Gastroesophageal sphincter (tissue), 3 donors: ENCODE measurements around the gene MYOCD.

Experiments used
- CTCF ChIP-seq, 4 experiments: fragments of 200-600 bp in 2 of 4; fragments of 450-650 bp in 2 of 4; sonication (generic) in 1 of 4; IDR thresholded peaks; one replicate each; pipeline ENCODE4 v1.5.1; 2017 to 2019; ENCODE audit warnings: antibody characterized with exemption in 4 of 4, mild to moderate bottlenecking in 2 of 4, moderate library complexity in 2 of 4
- EP300 ChIP-seq: sonication (generic); formaldehyde crosslinking; IDR thresholded peaks from one replicate; pipeline ENCODE4 v1.6.1; 2017; ENCODE audit warnings: antibody characterized with exemption, mild to moderate bottlenecking
- POLR2A ChIP-seq, 2 donors: fragments of 450-650 bp; IDR thresholded peaks; one replicate each; pipeline ENCODE4 v1.6.1; 2017; ENCODE audit warnings: antibody characterized with exemption in 2 of 2, mild to moderate bottlenecking in 2 of 2, moderate library complexity in 1 of 2

DNA sequence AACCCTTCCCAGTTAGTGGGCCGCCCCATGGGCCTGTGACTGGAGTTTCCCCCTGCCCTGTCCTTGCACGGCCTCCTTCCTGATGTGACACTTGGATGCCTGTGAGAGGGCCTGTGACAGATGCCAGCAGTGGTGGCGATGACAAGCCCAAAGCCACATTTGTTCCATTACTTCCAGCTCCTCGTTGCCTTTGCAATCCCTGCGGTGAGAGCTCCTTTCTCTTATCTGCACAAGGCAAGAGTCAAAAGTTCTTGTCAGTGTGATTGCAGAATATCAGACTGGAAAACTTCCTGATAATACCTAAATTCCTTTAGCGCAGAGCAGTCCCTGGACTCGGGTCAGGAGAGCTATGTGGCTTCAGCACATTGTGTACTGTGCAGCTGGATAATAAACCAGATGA is 69.2 kb downstream of the MYOCD start:
- TF ChIP-seq CTCF (IDR thresholded peaks at IDR 0.05) (no peak), EP300 (no peak), POLR2A (IDR thresholded peaks at IDR 0.05) (no peak)
